SK-N-SH (cell line): Measurements from ENCODE around the gene VPS25.

Experiments used
- CHD2 ChIP-seq: fragments of 150-350 bp; IDR thresholded peaks from 2 replicates; pipeline ENCODE4 v1.6.1; 2018; ENCODE audit warnings: low read length; ENCODE audit not compliant: partially characterized antibody
- EP300 ChIP-seq, 2 experiments: IDR thresholded peaks; 2 replicates each; pipeline versions ENCODE4 v1.4.0 to v1.6.1; 2012; ENCODE audit warnings: borderline replicate concordance in 1 of 2, low read depth in 1 of 2, low read length in 1 of 2
- GATA2 ChIP-seq: sonication (generic); formaldehyde crosslinking; IDR thresholded peaks from 2 replicates; pipeline ENCODE4 v1.5.0; 2020; ENCODE audit warnings: mild to moderate bottlenecking, missing genetic modification reagents
- NRF1 ChIP-seq: IDR thresholded peaks from 2 replicates; pipeline ENCODE4 v1.6.1; 2012; ENCODE audit warnings: low read depth, mild to moderate bottlenecking, low read length
- RFX5 ChIP-seq: IDR thresholded peaks from 2 replicates; pipeline ENCODE4 v1.6.1; 2012; ENCODE audit warnings: mild to moderate bottlenecking, improper control_type of control experiment, low read length
- TAF1 ChIP-seq: IDR thresholded peaks from 2 replicates; pipeline ENCODE4 v1.6.1; 2012; ENCODE audit warnings: low read depth, mild to moderate bottlenecking, low read length, moderate library complexity, borderline replicate concordance
- YY1 ChIP-seq: IDR thresholded peaks from 2 replicates; pipeline ENCODE4 v1.4.0; 2012; ENCODE audit warnings: low read depth, mild to moderate bottlenecking
- TF ChIP-seq, protein P1 (sequence below): fragments of 200-600 bp; sonication (generic); IDR thresholded peaks from 2 replicates; pipeline ENCODE4 v1.6.1; 2017; ENCODE audit warnings: antibody characterized with exemption, mild to moderate bottlenecking, moderate library complexity
- TF ChIP-seq, protein P2 (sequence below): IDR thresholded peaks from 2 replicates; pipeline ENCODE4 v1.6.1; 2012; ENCODE audit warnings: mild to moderate bottlenecking, low read depth, low read length, moderate library complexity

DNA sequence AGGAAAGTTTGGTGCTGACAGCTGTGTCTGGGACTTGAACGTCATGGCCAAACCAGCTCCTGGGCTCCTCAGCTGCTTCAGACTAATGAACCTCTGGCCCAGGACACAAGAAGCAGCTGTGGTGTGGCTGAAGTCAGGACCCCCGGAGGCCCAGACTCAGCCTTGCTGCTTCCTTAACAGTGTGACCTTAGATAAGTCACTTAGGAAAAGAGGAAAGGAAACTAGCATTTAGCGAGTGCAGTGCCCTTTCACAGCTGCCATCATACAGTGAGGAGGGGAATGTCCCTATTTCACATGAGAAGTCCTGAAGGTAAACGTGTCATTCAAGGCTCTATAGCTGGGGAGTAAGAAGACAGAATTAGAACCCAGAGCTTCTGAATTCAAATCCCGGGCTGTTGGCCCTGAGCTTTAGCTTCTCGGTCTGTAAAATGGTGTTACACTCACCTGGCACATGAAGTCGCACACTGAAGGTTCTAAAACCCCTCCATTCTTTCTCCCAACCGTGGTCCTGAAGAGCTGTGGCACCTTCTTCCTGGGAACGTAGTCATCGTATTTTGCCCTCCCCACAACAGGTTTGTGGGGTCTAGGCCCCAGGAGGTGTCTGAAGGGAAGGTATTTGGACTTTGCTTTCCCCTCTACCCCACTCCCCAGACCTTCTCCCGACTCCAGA, 13.1 kb upstream of the VPS25 start:
- TF ChIP-seq, protein P1, sequence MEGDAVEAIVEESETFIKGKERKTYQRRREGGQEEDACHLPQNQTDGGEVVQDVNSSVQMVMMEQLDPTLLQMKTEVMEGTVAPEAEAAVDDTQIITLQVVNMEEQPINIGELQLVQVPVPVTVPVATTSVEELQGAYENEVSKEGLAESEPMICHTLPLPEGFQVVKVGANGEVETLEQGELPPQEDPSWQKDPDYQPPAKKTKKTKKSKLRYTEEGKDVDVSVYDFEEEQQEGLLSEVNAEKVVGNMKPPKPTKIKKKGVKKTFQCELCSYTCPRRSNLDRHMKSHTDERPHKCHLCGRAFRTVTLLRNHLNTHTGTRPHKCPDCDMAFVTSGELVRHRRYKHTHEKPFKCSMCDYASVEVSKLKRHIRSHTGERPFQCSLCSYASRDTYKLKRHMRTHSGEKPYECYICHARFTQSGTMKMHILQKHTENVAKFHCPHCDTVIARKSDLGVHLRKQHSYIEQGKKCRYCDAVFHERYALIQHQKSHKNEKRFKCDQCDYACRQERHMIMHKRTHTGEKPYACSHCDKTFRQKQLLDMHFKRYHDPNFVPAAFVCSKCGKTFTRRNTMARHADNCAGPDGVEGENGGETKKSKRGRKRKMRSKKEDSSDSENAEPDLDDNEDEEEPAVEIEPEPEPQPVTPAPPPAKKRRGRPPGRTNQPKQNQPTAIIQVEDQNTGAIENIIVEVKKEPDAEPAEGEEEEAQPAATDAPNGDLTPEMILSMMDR, result no peak
- TF ChIP-seq CHD2 (no peak), EP300 (IDR thresholded peaks at IDR 0.05; ENCODE audit: borderline replicate concordance in 1 of 2, low read depth in 1 of 2, low read length in 1 of 2) (no peak), GATA2 (CRISPR knock-in tag) (no peak), NRF1 (no peak), RFX5 (no peak), YY1 (no peak), TAF1 (no peak)
- TF ChIP-seq, protein P2, sequence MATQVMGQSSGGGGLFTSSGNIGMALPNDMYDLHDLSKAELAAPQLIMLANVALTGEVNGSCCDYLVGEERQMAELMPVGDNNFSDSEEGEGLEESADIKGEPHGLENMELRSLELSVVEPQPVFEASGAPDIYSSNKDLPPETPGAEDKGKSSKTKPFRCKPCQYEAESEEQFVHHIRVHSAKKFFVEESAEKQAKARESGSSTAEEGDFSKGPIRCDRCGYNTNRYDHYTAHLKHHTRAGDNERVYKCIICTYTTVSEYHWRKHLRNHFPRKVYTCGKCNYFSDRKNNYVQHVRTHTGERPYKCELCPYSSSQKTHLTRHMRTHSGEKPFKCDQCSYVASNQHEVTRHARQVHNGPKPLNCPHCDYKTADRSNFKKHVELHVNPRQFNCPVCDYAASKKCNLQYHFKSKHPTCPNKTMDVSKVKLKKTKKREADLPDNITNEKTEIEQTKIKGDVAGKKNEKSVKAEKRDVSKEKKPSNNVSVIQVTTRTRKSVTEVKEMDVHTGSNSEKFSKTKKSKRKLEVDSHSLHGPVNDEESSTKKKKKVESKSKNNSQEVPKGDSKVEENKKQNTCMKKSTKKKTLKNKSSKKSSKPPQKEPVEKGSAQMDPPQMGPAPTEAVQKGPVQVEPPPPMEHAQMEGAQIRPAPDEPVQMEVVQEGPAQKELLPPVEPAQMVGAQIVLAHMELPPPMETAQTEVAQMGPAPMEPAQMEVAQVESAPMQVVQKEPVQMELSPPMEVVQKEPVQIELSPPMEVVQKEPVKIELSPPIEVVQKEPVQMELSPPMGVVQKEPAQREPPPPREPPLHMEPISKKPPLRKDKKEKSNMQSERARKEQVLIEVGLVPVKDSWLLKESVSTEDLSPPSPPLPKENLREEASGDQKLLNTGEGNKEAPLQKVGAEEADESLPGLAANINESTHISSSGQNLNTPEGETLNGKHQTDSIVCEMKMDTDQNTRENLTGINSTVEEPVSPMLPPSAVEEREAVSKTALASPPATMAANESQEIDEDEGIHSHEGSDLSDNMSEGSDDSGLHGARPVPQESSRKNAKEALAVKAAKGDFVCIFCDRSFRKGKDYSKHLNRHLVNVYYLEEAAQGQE, result no peak
